ACC112 (cell line): ENCODE results near the gene AZGP1.

ENCODE experiments used
- H2AFZ ChIP-seq: fragments of 200-600 bp; sonication (generic); one replicate; pipeline ENCODE4 v1.6.0; 2017; ENCODE audit warnings: antibody characterized with exemption, low read length; ENCODE audit not compliant: unreplicated experiment
- H3K27ac ChIP-seq: fragments of 200-600 bp; sonication (generic); 2 replicates; pipeline ENCODE4 v1.5.1; 2014; ENCODE audit warnings: low read depth, mild to moderate bottlenecking, antibody characterized with exemption, low read length, moderate library complexity
- H3K27me3 ChIP-seq: fragments of 200-600 bp; sonication (generic); 2 replicates; pipeline ENCODE4 v1.6.1; 2014; ENCODE audit warnings: mild to moderate bottlenecking, antibody characterized with exemption, low read length, moderate library complexity, mixed read lengths; ENCODE audit not compliant: insufficient read depth
- H3K36me3 ChIP-seq: fragments of 200-600 bp; sonication (generic); 2 replicates; pipeline ENCODE4 v1.6.1; 2016; ENCODE audit warnings: mild to moderate bottlenecking, antibody characterized with exemption, low read length, moderate library complexity, mixed read lengths; ENCODE audit not compliant: insufficient read depth
- H3K4me1 ChIP-seq: fragments of 200-600 bp; sonication (generic); one replicate; pipeline ENCODE4 v1.6.1; 2016; ENCODE audit warnings: low read length, mixed read lengths; ENCODE audit not compliant: insufficient read depth, unreplicated experiment, control insufficient read depth
- H3K4me3 ChIP-seq: fragments of 200-600 bp; sonication (generic); 2 replicates; pipeline ENCODE4 v1.5.1; 2014; ENCODE audit warnings: mild to moderate bottlenecking, low read depth, low read length
- H3K79me2 ChIP-seq: fragments of 200-600 bp; sonication (generic); one replicate; pipeline ENCODE4 v1.6.0; 2016; ENCODE audit warnings: low read length; ENCODE audit not compliant: control insufficient read depth, unreplicated experiment, insufficient read depth

AZGP1 gene

GRCh38 chr7:99975782-99976521 is at the start of gene AZGP1:
Gene AZGP1, minus strand, starts transcription at chr7:99976031. Its CDS starts 11 bp downstream, at chr7:99976020.
- Histone ChIP-seq H3K27ac (no peak within 1 kb of the TSS), H3K4me3 (no peak within 1 kb of the TSS), H3K79me2 (no peaks in the 10 kb centered on the region), H2AFZ (no peak within 1 kb of the TSS), H3K27me3 (peaks cover 32% of the 10 kb centered on the region), H3K36me3 (no peaks in the 10 kb centered on the region), H3K4me1 (no peaks in the 10 kb centered on the region)

GRCh38 chr7:100024020-100024619 is 48.3 kb upstream of the AZGP1 start:
- H3K4me1 ChIP-seq: peaks cover 3% of the 10 kb centered on the region
- H2AFZ ChIP-seq: no peak overlapping the region
- no peak overlapping the region for H3K4me3 ChIP-seq
- H3K36me3 ChIP-seq: peaks cover 31% of the 10 kb centered on the region
- no peak overlapping the region for H3K27ac ChIP-seq
- peaks cover 34% of the 10 kb centered on the region for H3K79me2 ChIP-seq
- H3K27me3 ChIP-seq: no peaks in the 10 kb centered on the region

- Histone ChIP-seq H3K27ac (no peak overlapping the region), H3K27me3 (no peaks in the 10 kb centered on the region), H3K79me2 (peaks cover 40% of the 10 kb centered on the region), H3K4me1 (peaks cover 3% of the 10 kb centered on the region), H3K36me3 (peaks cover 30% of the 10 kb centered on the region), H3K4me3 (no peak overlapping the region), H2AFZ (no peak overlapping the region)
These were observed 47.7 kb upstream of the AZGP1 start for GRCh38 chr7:100023526-100023925.

DNA sequence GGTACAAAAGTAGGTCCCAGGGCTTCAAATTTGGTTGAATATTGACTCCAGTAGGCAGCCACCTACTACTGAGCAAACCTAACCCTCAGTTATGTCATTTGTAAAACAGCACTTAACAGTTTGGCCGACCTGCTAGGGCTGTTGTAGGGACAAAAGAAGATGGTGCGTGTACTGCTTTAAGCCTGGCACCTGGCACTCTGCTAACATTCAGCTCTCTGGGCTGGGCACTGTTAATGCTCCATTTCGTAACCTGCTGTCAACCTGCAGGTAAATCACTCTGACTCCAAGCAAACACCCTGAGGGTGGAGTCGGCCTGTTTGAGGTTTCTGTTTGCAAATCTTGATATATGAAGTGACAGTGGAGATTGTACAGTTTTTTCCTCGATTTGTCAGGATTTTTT is 46.8 kb upstream of the AZGP1 start:
- Histone ChIP-seq H2AFZ (no peak overlapping the region), H3K27me3 (no peaks in the 10 kb centered on the region), H3K36me3 (peaks cover 25% of the 10 kb centered on the region), H3K79me2 (peaks cover 49% of the 10 kb centered on the region), H3K4me3 (no peak overlapping the region), H3K4me1 (peaks cover under 1% of the 10 kb centered on the region), H3K27ac (no peak overlapping the region)

GRCh38 chr7:100021297-100021696 is 45.5 kb upstream of the AZGP1 start:
- Histone ChIP-seq H3K36me3 (peaks cover 17% of the 10 kb centered on the region), H3K79me2 (peaks cover 63% of the 10 kb centered on the region), H3K4me3 (no peak overlapping the region), H3K27ac (no peak overlapping the region), H2AFZ (no peak overlapping the region), H3K27me3 (no peaks in the 10 kb centered on the region), H3K4me1 (peaks cover 8% of the 10 kb centered on the region)

GRCh38 chr7:100019908-100020307 is 44.1 kb upstream of the AZGP1 start:
- Histone ChIP-seq H2AFZ (no peak overlapping the region), H3K4me1 (peaks cover 12% of the 10 kb centered on the region), H3K36me3 (peaks cover 12% of the 10 kb centered on the region; the same call in 1 of the 2 replicates), H3K27ac (no peak overlapping the region), H3K79me2 (peaks cover 72% of the 10 kb centered on the region), H3K27me3 (no peaks in the 10 kb centered on the region), H3K4me3 (no peak overlapping the region)

- H3K4me3 ChIP-seq: no peak overlapping the region
- no peaks in the 10 kb centered on the region for H3K36me3 ChIP-seq
- H3K27me3 ChIP-seq: no peaks in the 10 kb centered on the region
- H3K79me2 ChIP-seq: peaks cover 72% of the 10 kb centered on the region
- H2AFZ ChIP-seq: no peak overlapping the region
- H3K4me1 ChIP-seq: peaks cover 12% of the 10 kb centered on the region
- no peak overlapping the region for H3K27ac ChIP-seq
These were observed 42.0 kb upstream of the AZGP1 start for GRCh38 chr7:100017875-100018274.

- Histone ChIP-seq H3K36me3 (no peaks in the 10 kb centered on the region), H3K79me2 (peaks cover 66% of the 10 kb centered on the region), H3K27me3 (no peaks in the 10 kb centered on the region), H3K4me1 (peaks cover 12% of the 10 kb centered on the region), H3K27ac (no peak overlapping the region), H2AFZ (no peak overlapping the region), H3K4me3 (no peak overlapping the region)
These were observed 41.5 kb upstream of the AZGP1 start for GRCh38 chr7:100017300-100017699.

DNA sequence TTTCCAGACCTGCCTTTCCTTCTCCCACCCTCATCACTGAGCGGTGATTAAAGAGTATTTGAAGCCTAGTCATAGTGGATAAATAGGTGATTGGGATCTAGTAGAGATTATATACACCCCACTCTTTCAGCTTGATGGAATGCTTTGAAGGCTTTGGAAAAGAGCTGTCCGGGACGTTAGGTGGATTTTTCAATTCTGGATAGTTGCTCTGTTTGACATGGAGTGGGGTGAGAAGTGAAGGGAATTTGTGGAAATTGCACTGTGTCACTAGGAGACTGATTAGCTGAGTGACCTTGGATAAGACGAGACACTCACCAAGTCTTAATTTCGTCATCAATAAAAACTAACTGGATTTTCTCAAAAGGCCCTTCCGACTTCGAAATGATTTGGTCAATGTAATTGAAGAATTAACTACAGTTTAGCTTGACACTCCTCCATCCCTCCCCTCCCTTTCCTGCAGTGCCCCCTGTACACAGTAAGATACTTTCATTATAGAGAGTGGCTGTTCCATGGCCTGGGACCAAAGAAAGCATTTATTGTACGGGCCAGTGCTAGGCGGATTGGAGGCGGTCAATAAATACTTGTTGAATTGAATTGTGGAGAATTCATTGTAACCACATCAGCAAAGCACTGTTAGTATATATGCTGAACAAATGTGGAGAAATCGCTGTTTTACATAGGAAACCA is 40.5 kb upstream of the AZGP1 start:
- H3K79me2 ChIP-seq: peaks cover 58% of the 10 kb centered on the region
- H3K27me3 ChIP-seq: peaks cover 4% of the 10 kb centered on the region; the same call in 1 of the 2 replicates
- H2AFZ ChIP-seq: no peak overlapping the region
- peaks cover 12% of the 10 kb centered on the region for H3K4me1 ChIP-seq
- peak overlapping the region; percentile 73 for H3K27ac ChIP-seq
- H3K4me3 ChIP-seq: peak overlapping the region; percentile 93
- H3K36me3 ChIP-seq: no peaks in the 10 kb centered on the region

GRCh38 chr7:100015232-100016214 is 39.7 kb upstream of the AZGP1 start, which contains the start of gene ZKSCAN1:
Gene ZKSCAN1, plus strand, starts transcription at chr7:100015596. Its CDS starts 7,911 bp downstream, at chr7:100023507.
- peaks cover 51% of the 10 kb centered on the region for H3K79me2 ChIP-seq
- H3K4me3 ChIP-seq: peak within 1 kb of the TSS; percentile 93
- H3K27me3 ChIP-seq: peaks cover 6% of the 10 kb centered on the region; the same call in 1 of the 2 replicates
- peak within 1 kb of the TSS; percentile 45 for H2AFZ ChIP-seq
- H3K27ac ChIP-seq: peak within 1 kb of the TSS; percentile 73
- peaks cover 12% of the 10 kb centered on the region for H3K4me1 ChIP-seq
- H3K36me3 ChIP-seq: no peaks in the 10 kb centered on the region
